Measurements from ENCODE around the gene FSTL4.

Gene FSTL4

GRCh38 chr5:133610489-133611356, 1.6 kb downstream of the FSTL4 start:
- DNase-seq, result no peak

GRCh38 chr5:133607451-133607850, 4.9 kb downstream of the FSTL4 start:
- no peak for DNase-seq

GRCh38 chr5:133606835-133607234, 5.5 kb downstream of the FSTL4 start:
- DNase-seq, result no peak

GRCh38 chr5:133605323-133605722, 7.0 kb downstream of the FSTL4 start:
- no peak for DNase-seq

- no peak for DNase-seq
Measured at GRCh38 chr5:133603711-133604110, 8.6 kb downstream of the FSTL4 start.

- DNase-seq, result no peak
Measured at GRCh38 chr5:133602835-133603380, 9.4 kb downstream of the FSTL4 start.

GRCh38 chr5:133599600-133599999, 12.7 kb downstream of the FSTL4 start:
- no peak for DNase-seq

- DNase-seq, result no peak
Measured at GRCh38 chr5:133599044-133599443, 13.3 kb downstream of the FSTL4 start.

GRCh38 chr5:133596049-133596448, 16.3 kb downstream of the FSTL4 start:
- DNase-seq, result no peak

GRCh38 chr5:133595465-133595864, 16.9 kb downstream of the FSTL4 start:
- no peak for DNase-seq

- no peak for DNase-seq
Measured at GRCh38 chr5:133589286-133589685, 23.1 kb downstream of the FSTL4 start.

- DNase-seq, result no peak
Measured at GRCh38 chr5:133582971-133583370, 29.4 kb downstream of the FSTL4 start.

- DNase-seq, result no peak
Measured at GRCh38 chr5:133581918-133582317, 30.4 kb downstream of the FSTL4 start.

- no peak for DNase-seq
Measured at GRCh38 chr5:133581348-133581747, 31.0 kb downstream of the FSTL4 start.

GRCh38 chr5:133580618-133581017, 31.7 kb downstream of the FSTL4 start:
- DNase-seq, result no peak

GRCh38 chr5:133579766-133580165, 32.6 kb downstream of the FSTL4 start:
- no peak for DNase-seq

GRCh38 chr5:133569347-133569746, 43.0 kb downstream of the FSTL4 start:
- DNase-seq, result no peak

- no peak for DNase-seq
Measured at GRCh38 chr5:133565993-133566392, 46.3 kb downstream of the FSTL4 start.

- DNase-seq, result no peak
Measured at GRCh38 chr5:133564921-133565565, 47.3 kb downstream of the FSTL4 start.

- DNase-seq, result peak; percentile 54
Measured at GRCh38 chr5:133562554-133562953, 49.8 kb downstream of the FSTL4 start.

- DNase-seq, result no peak
Measured at GRCh38 chr5:133559960-133560359, 52.4 kb downstream of the FSTL4 start.

- DNase-seq, result no peak
Measured at GRCh38 chr5:133556551-133556950, 55.8 kb downstream of the FSTL4 start.

- DNase-seq, result peak; percentile 69
Measured at GRCh38 chr5:133554279-133554678, 58.1 kb downstream of the FSTL4 start.

- peak; percentile 66 for DNase-seq
Measured at GRCh38 chr5:133552925-133553525, 59.3 kb downstream of the FSTL4 start.
